Measurements from ENCODE around the gene ARHGAP31.

ARHGAP31 gene

GRCh38 chr3:119291062-119291700, 3.0 kb upstream of the ARHGAP31 start:
- no peak overlapping the region for H2BK120ac ChIP-seq (ENCODE audit: low read depth, low read length)
- no peak overlapping the region for H3K9ac ChIP-seq (ENCODE audit: low read length)
- no peak overlapping the region for H3K4ac ChIP-seq (ENCODE audit: low read depth, low read length)
- no peak overlapping the region for H2BK5ac ChIP-seq (ENCODE audit: low read length)
- no peaks in the 10 kb centered on the region for H3K36me3 ChIP-seq (ENCODE audit: control insufficient read depth, insufficient read depth, low read length)
- DNase-seq = peak; percentile 52
- WGBS (ENCODE audit: extremely low coverage, insufficient coverage, low lambda C conversion rate) = no CpG with 5 or more reads among the region's 7 CpGs
- H3K18ac ChIP-seq (ENCODE audit: low read length) = no peak overlapping the region
- H4K8ac ChIP-seq (ENCODE audit: low read depth, low read length) = no peak overlapping the region
- no peaks in the 10 kb centered on the region for H3K27me3 ChIP-seq (ENCODE audit: insufficient read depth, low read length, poor library complexity)
- H3K56ac ChIP-seq (ENCODE audit: low read length) = no peak overlapping the region
- peaks cover 5% of the 10 kb centered on the region for H3K79me2 ChIP-seq (ENCODE audit: control insufficient read depth, insufficient read depth, low read length)
- H2AK5ac ChIP-seq (ENCODE audit: low read length) = peak overlapping the region; percentile 70
- no peaks in the 10 kb centered on the region for H3K79me1 ChIP-seq (ENCODE audit: low read length)
- H3K4me3 ChIP-seq (ENCODE audit: low read length) = no peak overlapping the region
- H3K4me2 ChIP-seq (ENCODE audit: low read length) = no peak overlapping the region
- no peak overlapping the region for H3K23ac ChIP-seq (ENCODE audit: low read length)
- H2BK15ac ChIP-seq (replicated peaks; ENCODE audit: low read depth) = no peak overlapping the region
- H3K4me1 ChIP-seq (ENCODE audit: control insufficient read depth, low read depth, low read length) = peaks cover 8% of the 10 kb centered on the region
- H3K27ac ChIP-seq (ENCODE audit: low read depth, low read length) = no peak overlapping the region
- no peak overlapping the region for H4K5ac ChIP-seq (ENCODE audit: low read length)

GRCh38 chr3:119292666-119293065, 1.5 kb upstream of the ARHGAP31 start:
- Histone ChIP-seq H3K36me3 (ENCODE audit: control insufficient read depth, insufficient read depth, low read length) (peaks cover 1% of the 10 kb centered on the region), H3K4ac (ENCODE audit: low read depth, low read length) (peak overlapping the region; percentile 37), H4K8ac (ENCODE audit: low read depth, low read length) (no peak overlapping the region), H2AK5ac (ENCODE audit: low read length) (peak overlapping the region; percentile 33), H3K4me2 (ENCODE audit: low read length) (no peak overlapping the region), H3K23ac (ENCODE audit: low read length) (no peak overlapping the region), H3K18ac (ENCODE audit: low read length) (no peak overlapping the region), H3K79me2 (ENCODE audit: control insufficient read depth, insufficient read depth, low read length) (peaks cover 16% of the 10 kb centered on the region), H3K9ac (ENCODE audit: low read length) (no peak overlapping the region), H4K5ac (ENCODE audit: low read length) (no peak overlapping the region), H3K4me1 (ENCODE audit: control insufficient read depth, low read depth, low read length) (peaks cover 12% of the 10 kb centered on the region), H2BK120ac (ENCODE audit: low read depth, low read length) (no peak overlapping the region), H2BK15ac (replicated peaks; ENCODE audit: low read depth) (no peak overlapping the region), H3K4me3 (ENCODE audit: low read length) (no peak overlapping the region), H2BK5ac (ENCODE audit: low read length) (no peak overlapping the region), H3K27ac (ENCODE audit: low read depth, low read length) (no peak overlapping the region), H3K27me3 (ENCODE audit: insufficient read depth, low read length, poor library complexity) (no peaks in the 10 kb centered on the region), H3K56ac (ENCODE audit: low read length) (peak overlapping the region; percentile 46), H3K79me1 (ENCODE audit: low read length) (peaks cover 5% of the 10 kb centered on the region)
- WGBS (ENCODE audit: extremely low coverage, insufficient coverage, low lambda C conversion rate) = no CpG with 5 or more reads among the region's 4 CpGs
- no peak for DNase-seq

GRCh38 chr3:119293105-119293870, 895 bp upstream of the ARHGAP31 start:
- Histone ChIP-seq H3K79me1 (ENCODE audit: low read length) (peaks cover 7% of the 10 kb centered on the region), H3K56ac (ENCODE audit: low read length) (peak overlapping the region; percentile 95), H3K4ac (ENCODE audit: low read depth, low read length) (peak overlapping the region; percentile 37), H4K5ac (ENCODE audit: low read length) (no peak overlapping the region), H2BK15ac (replicated peaks; ENCODE audit: low read depth) (no peak overlapping the region), H2BK120ac (ENCODE audit: low read depth, low read length) (no peak overlapping the region), H4K8ac (ENCODE audit: low read depth, low read length) (no peak overlapping the region), H3K27ac (ENCODE audit: low read depth, low read length) (peak overlapping the region; percentile 95), H2AK5ac (ENCODE audit: low read length) (no peak overlapping the region), H3K4me2 (ENCODE audit: low read length) (peak overlapping the region; percentile 83), H3K9ac (ENCODE audit: low read length) (peak overlapping the region; percentile 94), H3K79me2 (ENCODE audit: control insufficient read depth, insufficient read depth, low read length) (peaks cover 16% of the 10 kb centered on the region), H3K23ac (ENCODE audit: low read length) (no peak overlapping the region), H3K36me3 (ENCODE audit: control insufficient read depth, insufficient read depth, low read length) (peaks cover 1% of the 10 kb centered on the region), H3K27me3 (ENCODE audit: insufficient read depth, low read length, poor library complexity) (no peaks in the 10 kb centered on the region), H3K18ac (ENCODE audit: low read length) (no peak overlapping the region), H2BK5ac (ENCODE audit: low read length) (peak overlapping the region; percentile 18), H3K4me1 (ENCODE audit: control insufficient read depth, low read depth, low read length) (peaks cover 12% of the 10 kb centered on the region), H3K4me3 (ENCODE audit: low read length) (no peak overlapping the region)
- no CpG with 5 or more reads among the region's 4 CpGs for WGBS (ENCODE audit: extremely low coverage, insufficient coverage, low lambda C conversion rate)
- DNase-seq = no peak

- Histone ChIP-seq H3K79me1 (ENCODE audit: low read length) (peaks cover 11% of the 10 kb centered on the region), H3K4me3 (ENCODE audit: low read length) (peak overlapping the region; percentile 73), H3K4me2 (ENCODE audit: low read length) (peak overlapping the region; percentile 83), H3K18ac (ENCODE audit: low read length) (peak overlapping the region; percentile 78), H4K5ac (ENCODE audit: low read length) (no peak overlapping the region), H3K23ac (ENCODE audit: low read length) (peak overlapping the region; percentile 81), H2BK5ac (ENCODE audit: low read length) (peak overlapping the region; percentile 73), H3K27me3 (ENCODE audit: insufficient read depth, low read length, poor library complexity) (no peaks in the 10 kb centered on the region), H2BK15ac (replicated peaks; ENCODE audit: low read depth) (peak overlapping the region; percentile 4), H3K27ac (ENCODE audit: low read depth, low read length) (peak overlapping the region; percentile 95), H3K4me1 (ENCODE audit: control insufficient read depth, low read depth, low read length) (peaks cover 12% of the 10 kb centered on the region), H2BK120ac (ENCODE audit: low read depth, low read length) (peak overlapping the region; percentile 70), H3K56ac (ENCODE audit: low read length) (peak overlapping the region; percentile 95), H3K9ac (ENCODE audit: low read length) (peak overlapping the region; percentile 94), H4K8ac (ENCODE audit: low read depth, low read length) (no peak overlapping the region), H2AK5ac (ENCODE audit: low read length) (no peak overlapping the region), H3K4ac (ENCODE audit: low read depth, low read length) (peak overlapping the region; percentile 38), H3K79me2 (ENCODE audit: control insufficient read depth, insufficient read depth, low read length) (peaks cover 20% of the 10 kb centered on the region), H3K36me3 (ENCODE audit: control insufficient read depth, insufficient read depth, low read length) (peaks cover 1% of the 10 kb centered on the region)
- peak; percentile 70 for DNase-seq
- no CpG with 5 or more reads among the region's 43 CpGs for WGBS (ENCODE audit: extremely low coverage, insufficient coverage, low lambda C conversion rate)
These were observed 801 bp downstream of the ARHGAP31 start for GRCh38 chr3:119294696-119295671.

GRCh38 chr3:119295816-119296726, 1.9 kb downstream of the ARHGAP31 start:
- H2BK120ac ChIP-seq (ENCODE audit: low read depth, low read length) = peak overlapping the region; percentile 46
- no peak overlapping the region for H4K8ac ChIP-seq (ENCODE audit: low read depth, low read length)
- peaks cover 12% of the 10 kb centered on the region for H3K4me1 ChIP-seq (ENCODE audit: control insufficient read depth, low read depth, low read length)
- peak overlapping the region; percentile 73 for H3K9ac ChIP-seq (ENCODE audit: low read length)
- H3K79me1 ChIP-seq (ENCODE audit: low read length) = peaks cover 15% of the 10 kb centered on the region
- H2BK15ac ChIP-seq (replicated peaks; ENCODE audit: low read depth) = no peak overlapping the region
- peak overlapping the region; percentile 64 for H4K5ac ChIP-seq (ENCODE audit: low read length)
- peak overlapping the region; percentile 63 for H2BK5ac ChIP-seq (ENCODE audit: low read length)
- H3K23ac ChIP-seq (ENCODE audit: low read length) = no peak overlapping the region
- no CpG with 5 or more reads among the region's 8 CpGs for WGBS (ENCODE audit: extremely low coverage, insufficient coverage, low lambda C conversion rate)
- peak overlapping the region; percentile 64 for H3K4me2 ChIP-seq (ENCODE audit: low read length)
- no peak overlapping the region for H3K27ac ChIP-seq (ENCODE audit: low read depth, low read length)
- peak overlapping the region; percentile 86 for H2AK5ac ChIP-seq (ENCODE audit: low read length)
- H3K56ac ChIP-seq (ENCODE audit: low read length) = peak overlapping the region; percentile 95
- peak overlapping the region; percentile 33 for H3K18ac ChIP-seq (ENCODE audit: low read length)
- H3K27me3 ChIP-seq (ENCODE audit: insufficient read depth, low read length, poor library complexity) = no peaks in the 10 kb centered on the region
- H3K79me2 ChIP-seq (ENCODE audit: control insufficient read depth, insufficient read depth, low read length) = peaks cover 20% of the 10 kb centered on the region
- DNase-seq = no peak
- no peak overlapping the region for H3K4ac ChIP-seq (ENCODE audit: low read depth, low read length)
- H3K36me3 ChIP-seq (ENCODE audit: control insufficient read depth, insufficient read depth, low read length) = peaks cover 1% of the 10 kb centered on the region
- peak overlapping the region; percentile 66 for H3K4me3 ChIP-seq (ENCODE audit: low read length)

Measured in mesendoderm (in vitro differentiated cells).